Measurements from ENCODE around the gene SHCBP1. TPM values are rescaled to one million over a fixed set of nuclear protein-coding genes. Genes with fewer than 3 reads are reported as not detected.
A peak's percentile ranks its signal among the peaks of the same experiment; 100 is the strongest.

SHCBP1 gene
- total and polyA plus RNA-seq, 10 of the 15 experiments (the other 5 are each of a cell fraction or from before 2014, with no cell fraction given), result 9.5 to 73.3 (median 30.2) TPM

DNA sequence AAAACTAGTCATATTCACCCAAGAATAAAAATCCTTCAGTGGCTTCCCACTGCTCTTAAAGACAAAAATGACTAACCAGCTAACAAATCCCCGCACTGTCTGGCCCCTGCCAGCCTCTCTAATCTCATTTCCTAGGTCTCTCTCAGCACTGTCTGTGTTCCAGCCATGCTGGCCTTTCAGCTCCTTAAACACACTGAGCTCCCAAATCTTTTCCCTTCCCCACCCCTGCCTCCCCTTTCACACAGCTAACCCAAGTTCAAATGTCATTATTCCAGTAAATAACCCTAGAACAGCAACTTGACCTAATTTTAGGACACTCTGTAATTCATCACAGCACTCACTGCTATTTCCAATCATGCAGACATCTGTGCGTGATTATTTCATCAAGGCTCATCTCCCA, 7.8 kb downstream of the SHCBP1 start (continued):
- TF ChIP-seq, protein P1, sequence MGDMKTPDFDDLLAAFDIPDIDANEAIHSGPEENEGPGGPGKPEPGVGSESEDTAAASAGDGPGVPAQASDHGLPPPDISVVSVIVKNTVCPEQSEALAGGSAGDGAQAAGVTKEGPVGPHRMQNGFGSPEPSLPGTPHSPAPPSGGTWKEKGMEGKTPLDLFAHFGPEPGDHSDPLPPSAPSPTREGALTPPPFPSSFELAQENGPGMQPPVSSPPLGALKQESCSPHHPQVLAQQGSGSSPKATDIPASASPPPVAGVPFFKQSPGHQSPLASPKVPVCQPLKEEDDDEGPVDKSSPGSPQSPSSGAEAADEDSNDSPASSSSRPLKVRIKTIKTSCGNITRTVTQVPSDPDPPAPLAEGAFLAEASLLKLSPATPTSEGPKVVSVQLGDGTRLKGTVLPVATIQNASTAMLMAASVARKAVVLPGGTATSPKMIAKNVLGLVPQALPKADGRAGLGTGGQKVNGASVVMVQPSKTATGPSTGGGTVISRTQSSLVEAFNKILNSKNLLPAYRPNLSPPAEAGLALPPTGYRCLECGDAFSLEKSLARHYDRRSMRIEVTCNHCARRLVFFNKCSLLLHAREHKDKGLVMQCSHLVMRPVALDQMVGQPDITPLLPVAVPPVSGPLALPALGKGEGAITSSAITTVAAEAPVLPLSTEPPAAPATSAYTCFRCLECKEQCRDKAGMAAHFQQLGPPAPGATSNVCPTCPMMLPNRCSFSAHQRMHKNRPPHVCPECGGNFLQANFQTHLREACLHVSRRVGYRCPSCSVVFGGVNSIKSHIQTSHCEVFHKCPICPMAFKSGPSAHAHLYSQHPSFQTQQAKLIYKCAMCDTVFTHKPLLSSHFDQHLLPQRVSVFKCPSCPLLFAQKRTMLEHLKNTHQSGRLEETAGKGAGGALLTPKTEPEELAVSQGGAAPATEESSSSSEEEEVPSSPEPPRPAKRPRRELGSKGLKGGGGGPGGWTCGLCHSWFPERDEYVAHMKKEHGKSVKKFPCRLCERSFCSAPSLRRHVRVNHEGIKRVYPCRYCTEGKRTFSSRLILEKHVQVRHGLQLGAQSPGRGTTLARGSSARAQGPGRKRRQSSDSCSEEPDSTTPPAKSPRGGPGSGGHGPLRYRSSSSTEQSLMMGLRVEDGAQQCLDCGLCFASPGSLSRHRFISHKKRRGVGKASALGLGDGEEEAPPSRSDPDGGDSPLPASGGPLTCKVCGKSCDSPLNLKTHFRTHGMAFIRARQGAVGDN (IDR thresholded peaks at IDR 0.05), result no peak
- no peak for TF ChIP-seq SMARCA5 (IDR thresholded peaks at IDR 0.05)

DNA sequence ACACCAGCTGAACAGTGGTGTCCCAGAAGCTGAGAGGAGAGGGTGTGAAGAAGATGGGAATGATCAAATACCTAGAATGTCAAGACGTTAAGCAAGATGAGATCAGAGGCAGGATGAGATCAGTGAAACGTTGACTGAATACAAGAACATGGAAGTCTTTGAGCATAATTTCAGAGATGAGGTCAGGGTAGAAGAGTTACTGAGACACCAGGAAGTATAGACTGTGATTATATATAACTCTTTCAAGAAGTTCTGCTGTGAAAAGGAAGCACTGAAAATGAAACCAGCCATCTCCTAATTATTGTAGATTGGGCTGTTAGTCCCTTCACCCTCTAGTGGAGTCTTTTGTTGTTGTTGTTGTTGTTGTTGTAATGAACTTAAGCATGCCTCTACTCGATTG, 9.1 kb downstream of the SHCBP1 start:
- H3K4me2 ChIP-seq (ENCODE audit: control insufficient read depth, insufficient read depth), result peak overlapping the region; percentile 63
- POLR2A ChIA-PET, result no interaction called here
- RAD21 ChIA-PET (ENCODE audit: unreplicated experiment), result no interaction called here
- 2% methylated on average over 3 of the region's 3 CpGs for WGBS (ENCODE audit: insufficient coverage, insufficient replicate concordance, low lambda C conversion rate, missing lambda C conversion rate)
- SMC1A ChIA-PET (ENCODE audit: uncharacterized antibody, unreplicated experiment), result interaction anchor here (0.6 kb wide), 1 partner anchor 530 kb away, joined by 3 read pairs; no protein-coding TSS in a partner anchor
- ATAC-seq, result peak; percentile 78
- peaks cover 7 to 33% of the 10 kb centered on the region in 2 experiments for H3K36me3 ChIP-seq (ENCODE audit: control insufficient read depth in 2 of 2, insufficient read depth in 2 of 2, low read length in 1 of 2)
- no peaks in the 10 kb centered on the region for H3K27me3 ChIP-seq (replicated peaks in 1 of 2; ENCODE audit: control insufficient read depth in 2 of 2, insufficient read depth in 2 of 2, low read length in 1 of 2)
- H3K27ac ChIP-seq (ENCODE audit: control insufficient read depth, insufficient read depth), result peak overlapping the region; percentile 68
- no peak for FAIRE-seq
- no TSS peak for BruUV-seq (replicated peaks)
- H2AFZ ChIP-seq (ENCODE audit: control insufficient read depth, low read depth, low read length), result peak overlapping the region; percentile 76
- H3K9me3 ChIP-seq (replicated peaks; ENCODE audit: control insufficient read depth, insufficient read depth, low read length), result no peaks in the 10 kb centered on the region
- intact Hi-C loops (cut with micrococcal nuclease; ENCODE audit: unreplicated experiment), result no loop called here
- H4K20me1 ChIP-seq (ENCODE audit: control insufficient read depth, insufficient read depth), result no peaks in the 10 kb centered on the region
- in situ Hi-C loops (cut with MboI), result no loop called here
- H3K4me3 ChIP-seq, result peak overlapping the region; percentile 32; the same call in 1 of the 2 replicates
- no peak for DNase-seq (ENCODE audit: low read depth, low spot score)
- H3K9ac ChIP-seq (ENCODE audit: control insufficient read depth, insufficient read depth, low read length), result no peak overlapping the region
- peaks cover 8% of the 10 kb centered on the region for H3K79me2 ChIP-seq (ENCODE audit: control insufficient read depth, insufficient read depth, low read length)
- CTCF ChIA-PET, result no interaction called here
- H3K4me1 ChIP-seq (ENCODE audit: control insufficient read depth, insufficient read depth, low read length), result peaks cover 8% of the 10 kb centered on the region
- no peak for TF ChIP-seq RELA (IDR thresholded peaks at IDR 0.05; ENCODE audit: borderline replicate concordance, partially characterized antibody)
- no peak for TF ChIP-seq NFYB (IDR thresholded peaks at IDR 0.05; ENCODE audit: insufficient read depth, low read depth, low read length)
- TF ChIP-seq IKZF2 (IDR thresholded peaks at IDR 0.05), result 0 out of 4 replicates have a peak, but pooled peaks of 1 of the 2 experiments have one; percentile 13
- no peak for TF ChIP-seq ZZZ3 (IDR thresholded peaks at IDR 0.05; ENCODE audit: control insufficient read depth, insufficient read length, low read depth)
- TF ChIP-seq, protein P2, sequence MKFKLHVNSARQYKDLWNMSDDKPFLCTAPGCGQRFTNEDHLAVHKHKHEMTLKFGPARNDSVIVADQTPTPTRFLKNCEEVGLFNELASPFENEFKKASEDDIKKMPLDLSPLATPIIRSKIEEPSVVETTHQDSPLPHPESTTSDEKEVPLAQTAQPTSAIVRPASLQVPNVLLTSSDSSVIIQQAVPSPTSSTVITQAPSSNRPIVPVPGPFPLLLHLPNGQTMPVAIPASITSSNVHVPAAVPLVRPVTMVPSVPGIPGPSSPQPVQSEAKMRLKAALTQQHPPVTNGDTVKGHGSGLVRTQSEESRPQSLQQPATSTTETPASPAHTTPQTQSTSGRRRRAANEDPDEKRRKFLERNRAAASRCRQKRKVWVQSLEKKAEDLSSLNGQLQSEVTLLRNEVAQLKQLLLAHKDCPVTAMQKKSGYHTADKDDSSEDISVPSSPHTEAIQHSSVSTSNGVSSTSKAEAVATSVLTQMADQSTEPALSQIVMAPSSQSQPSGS (IDR thresholded peaks at IDR 0.05; ENCODE audit: low read length), result peak; percentile 33; the same call in 1 of the 2 replicates
- TF ChIP-seq NFIC (IDR thresholded peaks at IDR 0.05; ENCODE audit: low read depth, low read length), result no peak
- 0 out of 2 replicates have a peak, but pooled peaks have one; percentile 37 for TF ChIP-seq GATAD2B (conservative IDR thresholded peaks at IDR 0.05; ENCODE audit: low read depth)
- TF ChIP-seq CREB1 (IDR thresholded peaks at IDR 0.05; ENCODE audit: low read depth), result peak; percentile 89
- TF ChIP-seq, protein P3, sequence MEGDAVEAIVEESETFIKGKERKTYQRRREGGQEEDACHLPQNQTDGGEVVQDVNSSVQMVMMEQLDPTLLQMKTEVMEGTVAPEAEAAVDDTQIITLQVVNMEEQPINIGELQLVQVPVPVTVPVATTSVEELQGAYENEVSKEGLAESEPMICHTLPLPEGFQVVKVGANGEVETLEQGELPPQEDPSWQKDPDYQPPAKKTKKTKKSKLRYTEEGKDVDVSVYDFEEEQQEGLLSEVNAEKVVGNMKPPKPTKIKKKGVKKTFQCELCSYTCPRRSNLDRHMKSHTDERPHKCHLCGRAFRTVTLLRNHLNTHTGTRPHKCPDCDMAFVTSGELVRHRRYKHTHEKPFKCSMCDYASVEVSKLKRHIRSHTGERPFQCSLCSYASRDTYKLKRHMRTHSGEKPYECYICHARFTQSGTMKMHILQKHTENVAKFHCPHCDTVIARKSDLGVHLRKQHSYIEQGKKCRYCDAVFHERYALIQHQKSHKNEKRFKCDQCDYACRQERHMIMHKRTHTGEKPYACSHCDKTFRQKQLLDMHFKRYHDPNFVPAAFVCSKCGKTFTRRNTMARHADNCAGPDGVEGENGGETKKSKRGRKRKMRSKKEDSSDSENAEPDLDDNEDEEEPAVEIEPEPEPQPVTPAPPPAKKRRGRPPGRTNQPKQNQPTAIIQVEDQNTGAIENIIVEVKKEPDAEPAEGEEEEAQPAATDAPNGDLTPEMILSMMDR (IDR thresholded peaks at IDR 0.05 in 2 of 3, conservative IDR thresholded peaks at IDR 0.05 in 1 of 3; ENCODE audit: control insufficient read depth in 2 of 3, extremely low read depth in 1 of 3, insufficient read depth in 1 of 3, low read depth in 3 of 3, low read length in 3 of 3), result 0 out of 6 replicates have a peak, but pooled peaks of 1 of the 3 experiments have one; percentile 6
- no peak for TF ChIP-seq SP1 (IDR thresholded peaks at IDR 0.05; ENCODE audit: low read depth, low read length)
- no peak for TF ChIP-seq IRF3 (IDR thresholded peaks at IDR 0.05)
- TF ChIP-seq KLF5 (IDR thresholded peaks at IDR 0.05; ENCODE audit: partially characterized antibody), result no peak
- peak; percentile 24; the same call in 1 of the 2 replicates for TF ChIP-seq ATF7 (IDR thresholded peaks at IDR 0.05; ENCODE audit: low read depth)
